Medulla oblongata (tissue), 1 donor: ENCODE data around the gene TMTC4.

Experiments
- DNase-seq: peaks from one replicate; pipeline ENCODE4 v3.0.0-alpha.2; 2015; ENCODE audit errors: extremely low spot score

Gene TMTC4

GRCh38 chr13:100666124-100666523 is 8.5 kb downstream of the TMTC4 start:
- peak; percentile 72 for DNase-seq

GRCh38 chr13:100665403-100665802 is 9.2 kb downstream of the TMTC4 start:
- no peak for DNase-seq

- no peak for DNase-seq
These were observed 10.3 kb downstream of the TMTC4 start for GRCh38 chr13:100664171-100664900.

GRCh38 chr13:100662468-100663211 is 12.0 kb downstream of the TMTC4 start:
- DNase-seq = no peak

GRCh38 chr13:100660761-100661160 is 13.8 kb downstream of the TMTC4 start:
- no peak for DNase-seq

- DNase-seq = no peak
These were observed 15.0 kb downstream of the TMTC4 start for GRCh38 chr13:100659578-100659977.

- DNase-seq = no peak
These were observed 16.2 kb downstream of the TMTC4 start for GRCh38 chr13:100658363-100658762.

- DNase-seq = peak; percentile 97
These were observed 16.7 kb downstream of the TMTC4 start for GRCh38 chr13:100657881-100658315.

- DNase-seq = no peak
These were observed 22.1 kb downstream of the TMTC4 start for GRCh38 chr13:100652510-100652909.

GRCh38 chr13:100650326-100650725 is 24.3 kb downstream of the TMTC4 start:
- peak; percentile 92 for DNase-seq

- DNase-seq = no peak
These were observed 26.2 kb downstream of the TMTC4 start for GRCh38 chr13:100648354-100648753.

GRCh38 chr13:100646871-100647270 is 27.7 kb downstream of the TMTC4 start:
- no peak for DNase-seq

GRCh38 chr13:100646030-100646673 is 28.4 kb downstream of the TMTC4 start:
- DNase-seq = peak; percentile 76

GRCh38 chr13:100645382-100645781 is 29.2 kb downstream of the TMTC4 start:
- no peak for DNase-seq

- no peak for DNase-seq
These were observed 30.2 kb downstream of the TMTC4 start for GRCh38 chr13:100644371-100644770.

GRCh38 chr13:100637796-100638195 is 36.8 kb downstream of the TMTC4 start:
- no peak for DNase-seq

GRCh38 chr13:100637380-100637779 is 37.2 kb downstream of the TMTC4 start:
- DNase-seq = no peak

GRCh38 chr13:100636441-100636840 is 38.2 kb downstream of the TMTC4 start:
- peak; percentile 84 for DNase-seq

GRCh38 chr13:100636004-100636403 is 38.6 kb downstream of the TMTC4 start:
- no peak for DNase-seq

GRCh38 chr13:100634696-100635095 is 39.9 kb downstream of the TMTC4 start:
- DNase-seq = no peak

- DNase-seq = no peak
These were observed 41.1 kb downstream of the TMTC4 start for GRCh38 chr13:100633461-100633860.

GRCh38 chr13:100630555-100630954 is 44.0 kb downstream of the TMTC4 start:
- DNase-seq = peak; percentile 80

GRCh38 chr13:100627120-100627519 is 47.5 kb downstream of the TMTC4 start:
- DNase-seq = no peak
